Nucleus accumbens (tissue), 56 donors: ENCODE data around the gene SIK3.
A peak's percentile ranks its signal among the peaks of the same experiment; 100 is the strongest.
"Not testable (repeated sequence)": the region's sequence is repeated elsewhere in the genome, so short reads cannot be mapped to it uniquely, and the experiment has no call there.

Source experiments
- DNase-seq, 56 donors: peaks; one replicate each; lab custom pipeline; 2025; lab: John Stamatoyannopoulos, UW

Gene SIK3

GRCh38 chr11:117098269-117099232, at the start of gene SIK3:
TSS of gene SIK3 (minus strand) at chr11:117098428. CDS start at chr11:117098415, 13 bp downstream.
- peak; percentile 32 to 97 (median 93) for DNase-seq

GRCh38 chr11:117146521-117146920, 48.3 kb upstream of the SIK3 start:
- no peak for DNase-seq

GRCh38 chr11:117145393-117145761, 47.1 kb upstream of the SIK3 start:
- no peak for DNase-seq

GRCh38 chr11:117144477-117145392, 46.5 kb upstream of the SIK3 start:
- peak in 13 of 56 donors; percentile 5 to 87 (median 68) for DNase-seq

- DNase-seq, result peak; percentile 24 to 96 (median 90)
Observed at GRCh38 chr11:117143871-117144476, 45.7 kb upstream of the SIK3 start, which contains the start of gene PAFAH1B2. TSS of gene PAFAH1B2 (plus strand) at chr11:117144287. CDS start at chr11:117152448, 8,161 bp downstream.

- DNase-seq, result peak in 29 of 56 donors; percentile 10 to 64 (median 42)
Observed at GRCh38 chr11:117143390-117143789, 45.2 kb upstream of the SIK3 start.

GRCh38 chr11:117137223-117138086, 39.2 kb upstream of the SIK3 start:
- DNase-seq, result not testable (repeated sequence)

- DNase-seq, result not testable (repeated sequence)
Observed at GRCh38 chr11:117134979-117135378, 36.8 kb upstream of the SIK3 start.

GRCh38 chr11:117134431-117134830, 36.2 kb upstream of the SIK3 start:
- no peak for DNase-seq

GRCh38 chr11:117130879-117131278, 32.7 kb upstream of the SIK3 start:
- DNase-seq, result no peak

- not testable (repeated sequence) for DNase-seq
Observed at GRCh38 chr11:117130396-117130795, 32.2 kb upstream of the SIK3 start.

- no peak for DNase-seq
Observed at GRCh38 chr11:117128289-117128688, 30.1 kb upstream of the SIK3 start.

- peak in 7 of 56 donors; percentile 7 to 25 (median 19) for DNase-seq
Observed at GRCh38 chr11:117127171-117127901, 29.1 kb upstream of the SIK3 start.

GRCh38 chr11:117126223-117126965, 28.2 kb upstream of the SIK3 start:
- DNase-seq, result peak in 48 of 56 donors; percentile 6 to 86 (median 58)

- no peak for DNase-seq
Observed at GRCh38 chr11:117122556-117122955, 24.3 kb upstream of the SIK3 start.

GRCh38 chr11:117121176-117121575, 22.9 kb upstream of the SIK3 start:
- no peak for DNase-seq

GRCh38 chr11:117117681-117118080, 19.5 kb upstream of the SIK3 start:
- DNase-seq, result no peak

- not testable (repeated sequence) for DNase-seq
Observed at GRCh38 chr11:117112939-117113338, 14.7 kb upstream of the SIK3 start.
